HT1080 (cell line): ENCODE results near the gene ZXDA. TPM values are rescaled to one million over a fixed set of nuclear protein-coding genes. Genes with fewer than 3 reads are reported as not detected.

Experiments
- total RNA-seq: library from RNA; depleted of rRNA; stranded (reverse); fragments of >200 nt; shearing (Covaris generic); gene quantifications from 2 replicates; pipeline ENCODE4 v1.2.3, GENCODE V29; 2014; rRNA removed

The ZXDA gene
- total RNA-seq, 1 experiment from 2014 or later, result 0.16 TPM

Other genes with a start within 250 kb of the ZXDA start
- gene NLRP2B, start 230.2 kb downstream of the ZXDA start, total RNA-seq, result not detected in 2 replicates